Activated CD4-positive, CD25-positive, alpha-beta regulatory T cell treated with anti-CD3 and anti-CD28 coated beads, Interleukin-2, amount 50 U/mL, for 16 hours (primary cell): ENCODE measurements around the gene KCNQ1OT1.
A peak's percentile ranks its signal among the peaks of the same experiment; 100 is the strongest.

Source experiments
- DNase-seq: peaks from one replicate; pipeline ENCODE4 v3.0.0-alpha.2; 2020; ENCODE audit warnings: low read depth, low spot score

Gene KCNQ1OT1

GRCh38 chr11:2699531-2700414 is at the start of gene KCNQ1OT1:
KCNQ1OT1 (minus strand) TSS chr11:2699994.
- peak; percentile 74 for DNase-seq

GRCh38 chr11:2748814-2749554 is 49.2 kb upstream of the KCNQ1OT1 start:
- DNase-seq: no peak

- no peak for DNase-seq
Measured at GRCh38 chr11:2748061-2748813, 48.4 kb upstream of the KCNQ1OT1 start.

GRCh38 chr11:2747248-2748027 is 47.6 kb upstream of the KCNQ1OT1 start:
- DNase-seq: no peak

- DNase-seq: no peak
Measured at GRCh38 chr11:2746401-2747247, 46.8 kb upstream of the KCNQ1OT1 start.

GRCh38 chr11:2745511-2745910 is 45.7 kb upstream of the KCNQ1OT1 start:
- DNase-seq: no peak

GRCh38 chr11:2744166-2744565 is 44.4 kb upstream of the KCNQ1OT1 start:
- DNase-seq: no peak

GRCh38 chr11:2743427-2744110 is 43.8 kb upstream of the KCNQ1OT1 start:
- DNase-seq: no peak

- DNase-seq: no peak
Measured at GRCh38 chr11:2742611-2743426, 43.0 kb upstream of the KCNQ1OT1 start.

GRCh38 chr11:2742201-2742600 is 42.4 kb upstream of the KCNQ1OT1 start:
- no peak for DNase-seq

GRCh38 chr11:2741377-2742131 is 41.8 kb upstream of the KCNQ1OT1 start:
- no peak for DNase-seq

GRCh38 chr11:2741006-2741376 is 41.2 kb upstream of the KCNQ1OT1 start:
- DNase-seq: no peak

GRCh38 chr11:2740275-2740940 is 40.6 kb upstream of the KCNQ1OT1 start:
- DNase-seq: no peak

- no peak for DNase-seq
Measured at GRCh38 chr11:2739531-2740274, 39.9 kb upstream of the KCNQ1OT1 start.

GRCh38 chr11:2738551-2739431 is 39.0 kb upstream of the KCNQ1OT1 start:
- DNase-seq: no peak

GRCh38 chr11:2737866-2738265 is 38.1 kb upstream of the KCNQ1OT1 start:
- no peak for DNase-seq
